Activated naive CD4-positive, alpha-beta T cell treated with anti-CD3 and anti-CD28 coated beads, Interleukin-2, amount 50 U/mL, for 24 hours (primary cell): ENCODE measurements around the gene IGSF21.

Experiments
- H3K27ac Mint-ChIP-seq: one replicate; pipeline ENCODE4 v1.8.0; 2021; ENCODE audit warnings: mild to moderate bottlenecking, mixed read lengths
- H3K27me3 Mint-ChIP-seq: one replicate; pipeline ENCODE4 v1.8.0; 2021; ENCODE audit warnings: mixed read lengths
- H3K36me3 Mint-ChIP-seq: one replicate; pipeline ENCODE4 v1.8.0; 2021; ENCODE audit warnings: mixed read lengths
- H3K4me1 Mint-ChIP-seq: one replicate; pipeline ENCODE4 v1.8.0; 2021; ENCODE audit warnings: mixed read lengths
- H3K4me3 Mint-ChIP-seq: one replicate; pipeline ENCODE4 v1.8.0; 2021; ENCODE audit warnings: mild to moderate bottlenecking, mixed read lengths
- H3K9me3 Mint-ChIP-seq: one replicate; pipeline ENCODE4 v1.8.0; 2021; ENCODE audit warnings: mixed read lengths

The IGSF21 gene

GRCh38 chr1:18256282-18257235 lies 149.0 kb downstream of the IGSF21 start:
- no peaks in the 10 kb centered on the region for H3K36me3 Mint-ChIP-seq
- H3K4me3 Mint-ChIP-seq: no peak overlapping the region
- H3K27me3 Mint-ChIP-seq: peaks cover 12% of the 10 kb centered on the region
- no peaks in the 10 kb centered on the region for H3K9me3 Mint-ChIP-seq
- H3K4me1 Mint-ChIP-seq: no peaks in the 10 kb centered on the region
- H3K27ac Mint-ChIP-seq: no peak overlapping the region

- H3K9me3 Mint-ChIP-seq: no peaks in the 10 kb centered on the region
- no peaks in the 10 kb centered on the region for H3K4me1 Mint-ChIP-seq
- peaks cover 16% of the 10 kb centered on the region for H3K27me3 Mint-ChIP-seq
- H3K27ac Mint-ChIP-seq: no peak overlapping the region
- H3K36me3 Mint-ChIP-seq: no peaks in the 10 kb centered on the region
- H3K4me3 Mint-ChIP-seq: no peak overlapping the region
Measured at GRCh38 chr1:18257778-18258177, 150.2 kb downstream of the IGSF21 start.

GRCh38 chr1:18261891-18262290 lies 154.3 kb downstream of the IGSF21 start:
- no peaks in the 10 kb centered on the region for H3K36me3 Mint-ChIP-seq
- H3K4me3 Mint-ChIP-seq: no peak overlapping the region
- H3K27ac Mint-ChIP-seq: no peak overlapping the region
- H3K4me1 Mint-ChIP-seq: no peaks in the 10 kb centered on the region
- H3K27me3 Mint-ChIP-seq: peaks cover 13% of the 10 kb centered on the region
- H3K9me3 Mint-ChIP-seq: no peaks in the 10 kb centered on the region

- Mint-ChIP-seq H3K27me3 (peaks cover 12% of the 10 kb centered on the region), H3K4me3 (no peak overlapping the region), H3K36me3 (no peaks in the 10 kb centered on the region), H3K9me3 (no peaks in the 10 kb centered on the region), H3K27ac (no peak overlapping the region), H3K4me1 (no peaks in the 10 kb centered on the region)
Measured at GRCh38 chr1:18262726-18263125, 155.1 kb downstream of the IGSF21 start.

GRCh38 chr1:18263547-18264120 lies 156.0 kb downstream of the IGSF21 start:
- Mint-ChIP-seq H3K4me1 (no peaks in the 10 kb centered on the region), H3K4me3 (no peak overlapping the region), H3K9me3 (no peaks in the 10 kb centered on the region), H3K27ac (no peak overlapping the region), H3K36me3 (no peaks in the 10 kb centered on the region), H3K27me3 (peaks cover 8% of the 10 kb centered on the region)

GRCh38 chr1:18264450-18265039 lies 156.9 kb downstream of the IGSF21 start:
- no peaks in the 10 kb centered on the region for H3K9me3 Mint-ChIP-seq
- H3K4me1 Mint-ChIP-seq: no peaks in the 10 kb centered on the region
- H3K4me3 Mint-ChIP-seq: no peak overlapping the region
- H3K27ac Mint-ChIP-seq: no peak overlapping the region
- peaks cover 8% of the 10 kb centered on the region for H3K27me3 Mint-ChIP-seq
- H3K36me3 Mint-ChIP-seq: no peaks in the 10 kb centered on the region

GRCh38 chr1:18265641-18266040 lies 158.0 kb downstream of the IGSF21 start:
- no peak overlapping the region for H3K27ac Mint-ChIP-seq

GRCh38 chr1:18266391-18266790 lies 158.8 kb downstream of the IGSF21 start:
- Mint-ChIP-seq H3K36me3 (no peaks in the 10 kb centered on the region), H3K27me3 (peaks cover 3% of the 10 kb centered on the region), H3K4me3 (no peak overlapping the region), H3K4me1 (no peaks in the 10 kb centered on the region), H3K27ac (no peak overlapping the region), H3K9me3 (no peaks in the 10 kb centered on the region)

More at GRCh38 chr1:18265641-18266040, 158.0 kb downstream of the IGSF21 start:
- H3K9me3 Mint-ChIP-seq: no peaks in the 10 kb centered on the region
- no peak overlapping the region for H3K4me3 Mint-ChIP-seq
- H3K27me3 Mint-ChIP-seq: peaks cover 5% of the 10 kb centered on the region
- H3K36me3 Mint-ChIP-seq: no peaks in the 10 kb centered on the region
- no peaks in the 10 kb centered on the region for H3K4me1 Mint-ChIP-seq

GRCh38 chr1:18271336-18271735 lies 163.7 kb downstream of the IGSF21 start:
- Mint-ChIP-seq H3K9me3 (no peaks in the 10 kb centered on the region), H3K4me1 (no peaks in the 10 kb centered on the region), H3K27ac (no peak overlapping the region), H3K27me3 (peaks cover 5% of the 10 kb centered on the region), H3K36me3 (no peaks in the 10 kb centered on the region), H3K4me3 (no peak overlapping the region)

GRCh38 chr1:18278946-18279345 lies 171.3 kb downstream of the IGSF21 start:
- Mint-ChIP-seq H3K4me1 (no peaks in the 10 kb centered on the region), H3K27ac (no peak overlapping the region), H3K4me3 (no peak overlapping the region), H3K36me3 (no peaks in the 10 kb centered on the region), H3K9me3 (no peaks in the 10 kb centered on the region), H3K27me3 (peaks cover 12% of the 10 kb centered on the region)

- no peak overlapping the region for H3K4me3 Mint-ChIP-seq
- no peaks in the 10 kb centered on the region for H3K4me1 Mint-ChIP-seq
- no peak overlapping the region for H3K27ac Mint-ChIP-seq
- H3K9me3 Mint-ChIP-seq: no peaks in the 10 kb centered on the region
- H3K36me3 Mint-ChIP-seq: no peaks in the 10 kb centered on the region
- H3K27me3 Mint-ChIP-seq: peaks cover 12% of the 10 kb centered on the region
Measured at GRCh38 chr1:18279351-18280074, 171.9 kb downstream of the IGSF21 start.

- H3K4me1 Mint-ChIP-seq: no peaks in the 10 kb centered on the region
- H3K27ac Mint-ChIP-seq: no peak overlapping the region
- H3K27me3 Mint-ChIP-seq: peaks cover 12% of the 10 kb centered on the region
- no peak overlapping the region for H3K4me3 Mint-ChIP-seq
- no peaks in the 10 kb centered on the region for H3K36me3 Mint-ChIP-seq
- no peaks in the 10 kb centered on the region for H3K9me3 Mint-ChIP-seq
Measured at GRCh38 chr1:18280956-18281355, 173.4 kb downstream of the IGSF21 start.

- peaks cover 15% of the 10 kb centered on the region for H3K27me3 Mint-ChIP-seq
- no peaks in the 10 kb centered on the region for H3K9me3 Mint-ChIP-seq
- H3K36me3 Mint-ChIP-seq: no peaks in the 10 kb centered on the region
- H3K4me3 Mint-ChIP-seq: no peak overlapping the region
- H3K4me1 Mint-ChIP-seq: no peaks in the 10 kb centered on the region
- H3K27ac Mint-ChIP-seq: no peak overlapping the region
Measured at GRCh38 chr1:18282851-18283600, 175.4 kb downstream of the IGSF21 start.

GRCh38 chr1:18283601-18284385 lies 176.2 kb downstream of the IGSF21 start:
- no peak overlapping the region for H3K4me3 Mint-ChIP-seq
- peaks cover 15% of the 10 kb centered on the region for H3K27me3 Mint-ChIP-seq
- H3K9me3 Mint-ChIP-seq: no peaks in the 10 kb centered on the region
- H3K36me3 Mint-ChIP-seq: no peaks in the 10 kb centered on the region
- H3K27ac Mint-ChIP-seq: no peak overlapping the region
- no peaks in the 10 kb centered on the region for H3K4me1 Mint-ChIP-seq
